Karpas-422 (cell line): ENCODE results near the gene GALNTL6. TPM values are rescaled to one million over a fixed set of nuclear protein-coding genes. Genes with fewer than 3 reads are reported as not detected.

Experiments
- DNase-seq: peaks from one replicate; pipeline ENCODE4 v3.0.0-alpha.2; 2015
- H2AFZ ChIP-seq: fragments of 200-600 bp; sonication (generic); 2 replicates; pipeline ENCODE4 v1.6.1; 2014; ENCODE audit warnings: antibody characterized with exemption, low read length, mixed read lengths
- H3K27ac ChIP-seq: fragments of 200-600 bp; sonication (generic); 2 replicates; pipeline ENCODE4 v1.5.1; 2014; ENCODE audit warnings: mild to moderate bottlenecking, low read length, moderate library complexity
- H3K27me3 ChIP-seq: fragments of 200-600 bp; sonication (generic); 2 replicates; pipeline ENCODE4 v1.6.1; 2014; ENCODE audit warnings: low read length, mixed read lengths
- H3K36me3 ChIP-seq: fragments of 200-600 bp; sonication (generic); 2 replicates; pipeline ENCODE4 v1.6.1; 2014; ENCODE audit warnings: low read length, mixed read lengths; ENCODE audit not compliant: insufficient read depth
- H3K4me1 ChIP-seq: fragments of 200-600 bp; sonication (generic); 2 replicates; pipeline ENCODE4 v1.6.1; 2014; ENCODE audit warnings: mild to moderate bottlenecking, low read length, mixed read lengths
- H3K4me2 ChIP-seq: fragments of 200-600 bp; sonication (generic); 2 replicates; pipeline ENCODE4 v1.6.1; 2014; ENCODE audit warnings: low read length, low read depth, mild to moderate bottlenecking; ENCODE audit not compliant: poor library complexity, severe bottlenecking
- H3K4me3 ChIP-seq: fragments of 200-600 bp; sonication (generic); 2 replicates; pipeline ENCODE4 v1.5.1; 2014; ENCODE audit warnings: mild to moderate bottlenecking, antibody characterized with exemption, low read length, mixed read lengths
- H3K79me2 ChIP-seq: fragments of 200-600 bp; sonication (generic); 2 replicates; pipeline ENCODE4 v1.6.1; 2014; ENCODE audit warnings: mild to moderate bottlenecking, low read length, mixed read lengths
- H3K9ac ChIP-seq: fragments of 200-600 bp; sonication (generic); 2 replicates; pipeline ENCODE4 v1.6.0; 2014; ENCODE audit warnings: low read length
- H3K9me2 ChIP-seq: fragments of 200-600 bp; sonication (generic), shearing (Covaris generic); replicated peaks from 2 replicates; pipeline ENCODE4 v1.6.0; 2014; ENCODE audit warnings: mild to moderate bottlenecking, low read length, moderate library complexity; ENCODE audit not compliant: insufficient read depth
- H3K9me3 ChIP-seq: fragments of 300-700, 200-600 bp; sonication (generic); 2 replicates; pipeline ENCODE4 v1.6.1; 2014; ENCODE audit warnings: low read length, mixed read lengths
- H4K20me1 ChIP-seq: fragments of 200-600 bp; sonication (generic); 2 replicates; pipeline ENCODE4 v1.6.1; 2014; ENCODE audit warnings: mild to moderate bottlenecking, antibody characterized with exemption, low read length, low read depth; ENCODE audit not compliant: insufficient read depth
- total RNA-seq: library from RNA; depleted of rRNA; stranded (reverse); fragments of >200 nt; shearing (Covaris generic); gene quantifications from 2 replicates; pipeline ENCODE4 v1.2.3, GENCODE V29; 2014; ENCODE audit warnings: low replicate concordance

GALNTL6 gene
- total RNA-seq, 1 experiment from 2014 or later: not detected

DNA sequence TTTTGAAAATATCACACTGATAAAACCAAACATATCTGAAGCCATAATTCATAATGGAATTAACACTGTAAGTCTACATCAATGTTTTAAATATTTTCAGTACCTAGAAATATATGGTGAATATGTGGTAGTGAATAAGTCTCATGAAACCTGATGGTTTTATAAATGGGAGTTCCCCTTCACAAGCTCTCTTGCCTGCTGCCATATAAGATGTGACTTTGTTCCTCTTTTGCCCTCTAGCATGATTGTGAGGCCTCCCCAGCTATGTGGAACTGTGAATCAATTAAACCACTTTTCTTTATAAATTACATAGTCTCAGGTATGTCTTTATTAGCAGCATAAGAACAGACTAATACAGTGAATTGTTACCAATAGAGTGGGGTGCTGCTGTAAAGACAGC is 818.6 kb downstream of the GALNTL6 start:
- DNase-seq: no peak

DNA sequence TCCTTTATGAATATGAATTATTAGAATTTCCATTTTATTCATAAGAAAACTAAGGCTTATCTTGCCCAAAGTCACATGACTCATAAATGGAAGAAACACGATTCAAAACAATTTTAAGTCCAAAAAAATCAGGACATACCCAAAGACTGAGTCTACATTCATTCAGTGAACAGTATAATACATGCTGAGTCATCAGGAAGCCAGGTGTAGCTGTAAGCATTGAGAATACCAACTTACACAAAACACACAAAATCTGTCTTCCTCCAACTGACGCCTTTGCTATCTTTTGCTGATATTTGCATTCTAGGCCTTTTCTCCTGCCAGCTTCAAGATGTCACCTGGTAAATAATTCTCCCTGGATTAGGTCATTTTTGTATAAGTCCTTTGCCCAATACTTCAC is 835.3 kb downstream of the GALNTL6 start:
- Histone ChIP-seq H2AFZ (no peak overlapping the region), H3K4me2 (no peak overlapping the region), H3K27me3 (no peaks in the 10 kb centered on the region), H3K9me2 (no peaks in the 10 kb centered on the region), H3K79me2 (no peaks in the 10 kb centered on the region), H4K20me1 (no peaks in the 10 kb centered on the region), H3K27ac (no peak overlapping the region), H3K9ac (no peak overlapping the region), H3K36me3 (no peaks in the 10 kb centered on the region), H3K4me3 (no peak overlapping the region), H3K4me1 (no peaks in the 10 kb centered on the region), H3K9me3 (no peaks in the 10 kb centered on the region)
- DNase-seq: no peak

More for the DNA sequence above, 818.6 kb downstream of the GALNTL6 start:
- no peak overlapping the region for H2AFZ ChIP-seq
- H3K9me2 ChIP-seq: no peaks in the 10 kb centered on the region
- H3K9me3 ChIP-seq: no peaks in the 10 kb centered on the region
- H3K79me2 ChIP-seq: no peaks in the 10 kb centered on the region
- no peak overlapping the region for H3K4me2 ChIP-seq
- no peak overlapping the region for H3K4me3 ChIP-seq
- no peaks in the 10 kb centered on the region for H4K20me1 ChIP-seq
- no peaks in the 10 kb centered on the region for H3K36me3 ChIP-seq
- no peaks in the 10 kb centered on the region for H3K27me3 ChIP-seq
- no peak overlapping the region for H3K27ac ChIP-seq
- H3K9ac ChIP-seq: no peak overlapping the region
- no peaks in the 10 kb centered on the region for H3K4me1 ChIP-seq

DNA sequence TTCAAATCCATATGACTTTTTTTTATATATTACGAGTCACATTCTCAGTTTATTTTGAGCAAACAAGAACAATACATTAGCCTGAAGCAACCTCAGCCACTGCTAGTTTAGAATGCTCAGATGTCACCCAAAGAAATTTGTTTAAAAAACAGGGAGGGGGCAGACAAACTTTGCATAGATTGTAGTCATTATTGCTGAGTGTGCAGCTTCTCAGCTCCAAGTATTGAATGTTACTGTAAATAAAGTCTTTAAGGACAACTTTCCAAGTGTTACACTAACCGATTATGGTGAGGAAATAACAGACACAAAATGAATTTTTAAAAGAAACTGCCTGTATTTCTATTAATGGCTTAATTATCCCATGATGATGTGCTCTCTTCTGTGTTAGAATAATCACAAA is 835.9 kb downstream of the GALNTL6 start:
- Histone ChIP-seq H3K9ac (no peak overlapping the region), H3K9me2 (no peaks in the 10 kb centered on the region), H3K36me3 (no peaks in the 10 kb centered on the region), H2AFZ (no peak overlapping the region), H4K20me1 (no peaks in the 10 kb centered on the region), H3K4me1 (no peaks in the 10 kb centered on the region), H3K27me3 (no peaks in the 10 kb centered on the region), H3K27ac (no peak overlapping the region), H3K9me3 (no peaks in the 10 kb centered on the region), H3K79me2 (no peaks in the 10 kb centered on the region), H3K4me2 (no peak overlapping the region), H3K4me3 (no peak overlapping the region)
- DNase-seq: no peak

DNA sequence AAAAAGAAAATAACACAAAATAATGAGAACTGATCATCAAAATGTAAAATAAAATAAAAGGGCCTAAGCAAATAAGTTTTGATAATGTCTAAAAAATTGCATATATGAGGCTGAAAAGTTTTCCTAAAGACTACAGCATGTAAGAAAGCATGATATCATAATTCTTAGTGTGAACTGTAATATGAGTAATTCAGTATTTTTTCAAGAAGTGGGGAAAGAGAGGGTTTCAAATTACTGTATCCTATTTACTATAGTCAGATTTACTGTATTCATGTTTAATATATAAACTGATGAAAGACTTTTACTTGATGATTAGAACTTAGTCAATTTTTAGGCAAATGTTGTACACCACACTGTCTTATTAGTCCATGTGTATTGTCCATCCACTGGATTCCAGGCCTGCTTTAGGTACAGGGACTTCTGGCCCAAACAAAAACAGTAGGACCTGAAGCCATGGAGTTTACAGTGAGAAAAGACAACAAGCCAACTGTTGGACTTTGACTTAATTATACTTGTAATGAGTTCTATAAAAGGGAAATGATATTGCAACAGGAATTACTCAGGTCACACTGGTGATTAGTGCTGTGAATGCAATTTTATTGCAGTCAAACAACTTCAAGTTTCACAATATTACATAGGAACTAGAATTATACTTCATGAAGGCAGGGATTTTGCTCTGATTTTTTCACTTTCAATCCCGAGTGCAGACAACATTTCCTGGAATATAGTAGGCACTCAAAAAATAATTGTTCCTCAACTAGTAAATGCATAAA is 837.7 kb downstream of the GALNTL6 start:
- Histone ChIP-seq H2AFZ (no peak overlapping the region), H3K27ac (no peak overlapping the region)
- DNase-seq: no peak

DNA sequence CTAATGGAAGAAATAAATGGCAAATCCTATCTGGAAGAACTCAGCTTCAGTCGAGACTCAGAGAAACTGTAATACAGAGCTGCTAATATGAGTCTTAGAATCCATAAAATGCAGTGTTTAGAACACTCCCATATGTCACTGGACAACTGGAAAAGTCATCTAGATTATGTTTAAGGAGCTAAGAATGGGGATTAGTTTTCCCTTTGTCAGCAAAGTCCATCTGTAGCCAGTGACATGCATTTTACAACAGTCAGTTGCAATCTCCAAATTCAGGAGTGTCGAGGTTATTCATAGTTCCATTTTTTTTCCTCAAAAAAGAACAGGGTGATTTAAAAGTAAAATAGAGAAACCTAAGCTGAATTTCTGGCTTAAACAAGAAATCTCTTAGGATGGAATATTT is 838.8 kb downstream of the GALNTL6 start:
- Histone ChIP-seq H3K4me2 (no peak overlapping the region), H3K4me1 (no peaks in the 10 kb centered on the region), H3K9me2 (no peaks in the 10 kb centered on the region), H3K4me3 (no peak overlapping the region), H3K27ac (no peak overlapping the region), H3K36me3 (no peaks in the 10 kb centered on the region), H3K79me2 (no peaks in the 10 kb centered on the region), H4K20me1 (no peaks in the 10 kb centered on the region), H3K9me3 (no peaks in the 10 kb centered on the region), H3K27me3 (no peaks in the 10 kb centered on the region), H3K9ac (no peak overlapping the region), H2AFZ (no peak overlapping the region)
- no peak for DNase-seq

More for the DNA sequence above, 837.7 kb downstream of the GALNTL6 start:
- Histone ChIP-seq H3K9me3 (no peaks in the 10 kb centered on the region), H3K4me3 (no peak overlapping the region), H3K9me2 (no peaks in the 10 kb centered on the region), H3K4me2 (no peak overlapping the region), H4K20me1 (no peaks in the 10 kb centered on the region), H3K9ac (no peak overlapping the region), H3K79me2 (no peaks in the 10 kb centered on the region), H3K36me3 (no peaks in the 10 kb centered on the region), H3K4me1 (no peaks in the 10 kb centered on the region), H3K27me3 (no peaks in the 10 kb centered on the region)

DNA sequence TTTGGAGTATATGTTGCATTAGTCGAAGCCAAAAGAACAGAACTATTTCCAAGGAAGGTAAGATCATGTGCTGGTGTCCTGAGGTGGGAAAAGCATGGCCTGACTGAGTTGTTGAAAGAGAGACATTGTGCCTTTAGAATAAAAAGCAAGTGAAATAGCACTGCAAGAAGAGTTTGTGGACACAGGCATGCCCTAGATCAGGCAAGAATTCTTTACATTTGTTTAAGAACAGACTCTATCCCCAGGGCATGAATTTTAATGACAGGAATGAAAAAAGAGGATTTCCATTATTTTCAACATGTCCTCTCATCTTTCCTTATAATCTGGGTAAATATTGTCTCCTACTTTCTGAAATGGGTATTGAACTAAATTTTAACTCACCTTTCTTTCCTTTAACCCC is 839.2 kb downstream of the GALNTL6 start:
- no peak overlapping the region for H3K4me2 ChIP-seq
- H3K27ac ChIP-seq: no peak overlapping the region
- no peak overlapping the region for H2AFZ ChIP-seq
- no peak for DNase-seq
- H3K9me3 ChIP-seq: no peaks in the 10 kb centered on the region
- no peaks in the 10 kb centered on the region for H4K20me1 ChIP-seq
- H3K4me1 ChIP-seq: no peaks in the 10 kb centered on the region
- no peaks in the 10 kb centered on the region for H3K9me2 ChIP-seq
- no peak overlapping the region for H3K9ac ChIP-seq
- H3K36me3 ChIP-seq: no peaks in the 10 kb centered on the region
- H3K79me2 ChIP-seq: no peaks in the 10 kb centered on the region
- H3K4me3 ChIP-seq: no peak overlapping the region
- no peaks in the 10 kb centered on the region for H3K27me3 ChIP-seq

DNA sequence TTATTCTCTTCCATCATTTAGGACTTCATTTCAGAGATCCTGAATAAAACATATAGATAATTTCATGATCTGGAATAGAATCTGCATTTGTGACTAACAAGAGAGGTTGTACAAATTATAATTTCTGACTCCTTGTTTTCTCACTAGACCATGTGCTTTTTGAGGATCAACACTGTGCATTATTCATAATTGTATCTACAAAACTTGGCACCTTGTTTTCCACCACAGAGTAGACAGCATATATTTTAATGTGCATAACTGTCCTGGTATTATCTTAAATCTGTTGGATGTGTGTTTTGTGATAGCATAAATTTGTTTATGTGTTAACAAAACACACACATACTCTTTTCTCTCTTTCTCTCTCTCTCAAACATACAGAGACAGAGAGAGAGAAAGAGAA is 840.5 kb downstream of the GALNTL6 start:
- no peaks in the 10 kb centered on the region for H3K9me3 ChIP-seq
- no peak overlapping the region for H3K27ac ChIP-seq
- H3K79me2 ChIP-seq: no peaks in the 10 kb centered on the region
- H3K36me3 ChIP-seq: no peaks in the 10 kb centered on the region
- H2AFZ ChIP-seq: no peak overlapping the region
- H4K20me1 ChIP-seq: no peaks in the 10 kb centered on the region
- H3K4me2 ChIP-seq: no peak overlapping the region
- no peak overlapping the region for H3K4me3 ChIP-seq
- no peak overlapping the region for H3K9ac ChIP-seq
- H3K4me1 ChIP-seq: no peaks in the 10 kb centered on the region
- H3K27me3 ChIP-seq: no peaks in the 10 kb centered on the region
- DNase-seq: no peak
- H3K9me2 ChIP-seq: no peaks in the 10 kb centered on the region

DNA sequence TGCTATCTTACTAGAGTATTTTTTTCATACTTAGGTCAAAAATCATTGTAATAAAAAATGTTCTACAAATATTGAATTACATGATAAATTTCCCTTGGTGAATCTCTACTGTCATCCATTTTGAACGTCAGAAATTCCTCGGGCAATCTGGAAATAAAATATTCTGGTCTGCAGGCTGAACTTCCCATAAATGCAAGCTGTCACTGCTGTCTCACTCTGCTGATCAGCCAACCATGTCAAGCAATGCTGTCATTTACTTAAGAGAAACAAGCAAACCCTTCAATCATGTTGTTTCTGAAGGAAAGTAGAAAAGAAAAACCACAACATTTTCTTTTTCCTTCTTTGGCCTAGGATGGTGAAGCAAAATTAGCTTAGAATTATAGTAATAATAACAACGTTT is 841.3 kb downstream of the GALNTL6 start:
- Histone ChIP-seq H3K9me3 (no peaks in the 10 kb centered on the region), H3K27ac (no peak overlapping the region), H3K4me2 (no peak overlapping the region), H3K4me1 (no peaks in the 10 kb centered on the region), H3K4me3 (no peak overlapping the region), H4K20me1 (no peaks in the 10 kb centered on the region), H3K27me3 (no peaks in the 10 kb centered on the region), H3K79me2 (no peaks in the 10 kb centered on the region), H3K9ac (no peak overlapping the region), H3K9me2 (no peaks in the 10 kb centered on the region), H2AFZ (no peak overlapping the region), H3K36me3 (no peaks in the 10 kb centered on the region)
- DNase-seq: no peak
